ENCODE results near the gene REEP6.

Gene REEP6

GRCh38 chr19:1456121-1456900, 34.7 kb upstream of the REEP6 start:
- no peak for DNase-seq (ENCODE audit: low read depth in 2 of 2)

- DNase-seq (ENCODE audit: low read depth in 2 of 2), result no peak
Observed at GRCh38 chr19:1457031-1457739, 33.8 kb upstream of the REEP6 start.

- DNase-seq (ENCODE audit: low read depth in 2 of 2), result no peak
Observed at GRCh38 chr19:1457892-1458291, 33.1 kb upstream of the REEP6 start.

GRCh38 chr19:1459479-1459878, 31.5 kb upstream of the REEP6 start:
- no peak for DNase-seq (ENCODE audit: low read depth in 2 of 2)

- DNase-seq (ENCODE audit: low read depth in 2 of 2), result no peak
Observed at GRCh38 chr19:1460033-1460995, 30.7 kb upstream of the REEP6 start.

- DNase-seq (ENCODE audit: low read depth in 2 of 2), result no peak
Observed at GRCh38 chr19:1461862-1462261, 29.1 kb upstream of the REEP6 start.

GRCh38 chr19:1465191-1466016, 25.6 kb upstream of the REEP6 start:
- no peak for DNase-seq (ENCODE audit: low read depth in 2 of 2)

GRCh38 chr19:1466018-1466460, 24.9 kb upstream of the REEP6 start:
- no peak for DNase-seq (ENCODE audit: low read depth in 2 of 2)

GRCh38 chr19:1466461-1467214, 24.3 kb upstream of the REEP6 start:
- DNase-seq (ENCODE audit: low read depth in 2 of 2), result no peak

GRCh38 chr19:1467215-1467489, 23.8 kb upstream of the REEP6 start:
- DNase-seq (ENCODE audit: low read depth in 2 of 2), result no peak

GRCh38 chr19:1467490-1468273, 23.3 kb upstream of the REEP6 start:
- DNase-seq (ENCODE audit: low read depth in 2 of 2), result no peak

- no peak for DNase-seq (ENCODE audit: low read depth in 2 of 2)
Observed at GRCh38 chr19:1468274-1468820, 22.6 kb upstream of the REEP6 start.

- DNase-seq (ENCODE audit: low read depth in 2 of 2), result no peak
Observed at GRCh38 chr19:1468821-1469254, 22.1 kb upstream of the REEP6 start.

GRCh38 chr19:1469255-1470054, 21.5 kb upstream of the REEP6 start:
- no peak for DNase-seq (ENCODE audit: low read depth in 2 of 2)

GRCh38 chr19:1470055-1470304, 21.0 kb upstream of the REEP6 start:
- DNase-seq (ENCODE audit: low read depth in 2 of 2), result no peak

GRCh38 chr19:1470305-1471009, 20.5 kb upstream of the REEP6 start:
- no peak for DNase-seq (ENCODE audit: low read depth in 2 of 2)

GRCh38 chr19:1471010-1471514, 19.9 kb upstream of the REEP6 start:
- no peak for DNase-seq (ENCODE audit: low read depth in 2 of 2)

GRCh38 chr19:1471515-1472160, 19.3 kb upstream of the REEP6 start:
- no peak for DNase-seq (ENCODE audit: low read depth in 2 of 2)

Measured in fibroblast of skin of left biceps (primary cell).